ES-I3 (cell line): ENCODE results near the gene PHF2.

Experiments
- H3K36me3 ChIP-seq: 2 replicates; pipeline ENCODE4 v1.6.1; 2013; ENCODE audit warnings: mild to moderate bottlenecking, low read length, control low read depth, moderate library complexity; ENCODE audit not compliant: insufficient read depth
- H3K4me1 ChIP-seq: 2 replicates; pipeline ENCODE4 v1.6.1; 2013; ENCODE audit warnings: mild to moderate bottlenecking, control low read depth, low read length; ENCODE audit not compliant: insufficient read depth
- H3K9ac ChIP-seq: 2 replicates; pipeline ENCODE4 v1.6.1; 2013; ENCODE audit warnings: low read depth, mild to moderate bottlenecking, low read length, moderate library complexity
- H3K9me3 ChIP-seq: 2 replicates; pipeline ENCODE4 v1.6.1; 2013; ENCODE audit warnings: mild to moderate bottlenecking, low read length, moderate library complexity; ENCODE audit not compliant: control insufficient read depth, insufficient read depth

The PHF2 gene

DNA sequence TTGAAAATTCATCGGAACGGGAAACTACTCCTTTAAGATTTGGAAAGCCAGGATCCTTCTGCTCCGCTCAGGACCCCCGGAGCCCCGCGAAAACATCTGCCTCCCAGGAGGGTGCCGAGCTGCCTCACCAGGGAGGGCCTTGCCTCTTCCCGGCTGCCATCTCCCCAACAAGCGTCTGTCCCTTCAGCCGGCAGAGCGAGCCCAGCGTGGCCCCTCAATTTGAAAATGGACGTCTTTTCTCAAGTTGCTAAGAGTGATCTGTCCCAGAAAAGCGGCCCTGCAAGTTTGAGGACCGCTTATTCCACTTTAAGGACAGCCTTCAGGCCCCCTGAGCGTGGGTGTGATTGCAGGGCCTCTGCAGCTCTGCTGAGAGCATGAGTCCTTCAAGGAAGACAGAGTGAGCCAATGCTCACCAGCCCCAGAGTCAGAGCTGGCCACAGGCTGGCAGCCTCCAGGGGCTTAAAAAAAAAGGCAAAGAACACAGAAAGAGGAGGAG, 101.3 kb downstream of the PHF2 start:
- Histone ChIP-seq H3K4me1 (no peaks in the 10 kb centered on the region; the same call in 1 of the 2 replicates), H3K9ac (no peak overlapping the region), H3K9me3 (no peaks in the 10 kb centered on the region), H3K36me3 (no peaks in the 10 kb centered on the region)

DNA sequence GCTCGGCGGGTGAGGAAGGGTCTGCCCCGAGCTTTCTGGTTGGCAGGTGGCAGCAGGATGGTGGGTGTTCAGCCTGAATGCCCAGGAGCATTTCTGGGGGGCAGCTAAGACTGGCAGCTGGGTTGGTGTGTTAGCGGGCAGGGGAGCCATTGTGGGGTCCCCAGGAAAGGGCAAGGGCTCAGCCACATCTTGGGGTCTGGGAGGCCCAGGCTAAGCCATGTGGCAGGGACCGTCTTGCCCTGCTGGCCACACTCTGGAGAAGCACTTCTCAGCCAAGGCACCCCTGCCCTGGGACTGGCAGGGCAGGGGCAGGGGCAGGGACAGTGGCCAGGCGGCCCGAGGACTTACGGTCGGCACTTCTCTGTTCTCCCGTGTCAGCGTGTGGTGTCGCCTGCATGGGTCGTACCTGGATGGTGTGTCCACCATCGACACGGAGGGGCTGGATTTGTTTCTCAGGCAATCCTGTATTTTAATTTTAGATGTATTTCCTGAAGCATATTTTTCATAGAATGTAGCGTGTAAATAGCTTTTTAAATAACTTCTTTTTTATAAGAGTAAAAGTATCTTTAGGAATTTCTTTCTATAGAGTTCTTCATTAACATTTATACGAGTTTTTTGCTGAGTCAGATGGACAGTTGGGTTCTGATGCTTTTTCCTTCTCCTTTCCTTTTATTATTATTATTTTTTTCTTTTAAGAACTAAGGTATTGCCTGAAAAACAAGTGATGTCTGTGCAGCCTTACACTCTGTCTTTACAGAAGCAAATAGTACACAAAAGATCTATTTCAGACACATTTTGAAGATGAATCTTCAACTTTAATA, 102.0 kb downstream of the PHF2 start:
- Histone ChIP-seq H3K36me3 (no peaks in the 10 kb centered on the region), H3K4me1 (no peaks in the 10 kb centered on the region; the same call in 1 of the 2 replicates), H3K9ac (no peak overlapping the region), H3K9me3 (no peaks in the 10 kb centered on the region)

DNA sequence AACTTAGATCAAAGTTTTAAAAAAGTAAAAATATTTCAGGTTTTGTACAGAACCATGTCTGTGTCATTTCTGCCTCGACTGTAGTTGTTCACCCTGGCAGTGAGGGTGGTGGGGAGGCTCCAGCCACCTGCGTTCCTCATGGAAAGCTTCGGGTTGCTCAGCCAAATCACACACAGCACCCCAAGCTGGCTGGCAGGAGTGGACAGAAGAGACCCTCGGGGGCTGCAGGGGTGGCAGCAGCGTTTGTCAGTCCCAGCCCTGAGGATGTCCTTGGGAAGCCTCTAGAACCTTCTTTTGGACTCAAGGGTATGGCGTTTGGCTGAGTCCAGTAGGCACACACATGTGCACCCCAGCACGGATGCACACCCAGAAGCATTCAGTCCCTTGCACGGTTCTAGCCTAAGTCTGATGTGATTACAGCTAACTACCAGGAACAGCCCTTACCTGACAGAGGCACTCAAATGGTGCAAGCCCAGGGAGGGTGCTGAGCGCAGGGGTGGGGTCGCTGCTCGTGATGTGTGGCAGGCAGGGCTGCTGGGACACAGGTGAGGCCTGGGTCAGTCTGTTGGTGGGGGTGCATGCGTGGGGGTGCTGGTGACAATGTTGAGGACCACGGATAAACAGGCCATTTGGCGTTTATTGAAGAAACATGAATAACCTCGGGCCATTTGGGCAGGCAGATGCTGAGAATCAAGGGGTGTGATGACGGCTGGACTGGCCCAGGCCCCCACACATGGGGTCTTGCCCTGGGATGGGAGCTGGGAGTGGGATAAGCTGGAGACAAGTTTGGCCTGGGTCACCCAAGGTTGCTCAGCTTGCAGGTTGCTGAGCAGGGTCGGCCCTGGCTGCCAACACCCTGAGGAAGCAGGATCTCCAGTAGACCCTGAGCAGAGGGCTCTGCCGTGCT, 103.4 kb downstream of the PHF2 start:
- Histone ChIP-seq H3K4me1 (no peaks in the 10 kb centered on the region; the same call in 1 of the 2 replicates), H3K9ac (no peak overlapping the region), H3K36me3 (no peaks in the 10 kb centered on the region), H3K9me3 (no peaks in the 10 kb centered on the region)

DNA sequence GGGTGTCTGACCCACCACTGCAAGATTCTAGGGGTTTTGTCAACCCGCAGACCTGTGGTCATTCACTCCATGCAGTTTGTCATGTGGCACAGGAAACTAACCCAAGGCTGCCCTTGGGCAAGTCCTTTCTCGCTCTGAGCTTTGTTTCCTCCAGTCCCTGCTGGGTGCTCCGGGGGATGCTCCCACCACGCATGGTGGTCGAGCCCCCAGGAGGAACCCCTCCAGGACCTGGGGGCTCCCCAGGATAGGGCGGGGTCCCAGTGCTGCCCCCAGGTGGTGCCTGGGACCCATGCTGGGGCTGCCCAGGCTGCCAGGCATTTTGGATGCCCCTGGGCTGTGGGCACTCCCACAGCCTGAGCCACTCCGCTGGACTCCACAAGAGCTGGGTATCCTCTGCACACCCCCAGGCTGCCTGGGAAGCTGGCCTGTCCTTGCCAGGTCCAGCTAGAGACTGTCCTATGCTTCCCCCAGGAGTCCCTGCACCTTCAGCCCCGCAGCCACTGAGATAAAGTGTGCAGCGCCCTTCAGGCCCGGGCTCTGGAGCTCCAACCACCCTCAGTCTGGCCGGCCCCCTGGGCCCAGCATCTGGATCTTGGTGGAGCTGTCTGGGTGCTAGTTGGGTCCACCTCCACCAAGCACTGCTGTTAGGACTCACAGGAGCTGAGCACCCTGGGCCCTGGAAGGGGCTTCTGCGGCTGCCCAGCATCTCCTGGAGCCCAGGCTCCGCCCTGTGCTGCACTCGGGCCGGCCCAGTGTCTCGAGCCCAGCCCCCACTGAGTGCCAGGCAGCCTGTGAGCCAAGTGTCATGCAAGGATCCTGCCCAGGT, 104.3 kb downstream of the PHF2 start:
- no peaks in the 10 kb centered on the region; the same call in 1 of the 2 replicates for H3K4me1 ChIP-seq
- H3K36me3 ChIP-seq = no peaks in the 10 kb centered on the region
- no peaks in the 10 kb centered on the region for H3K9me3 ChIP-seq
- no peak overlapping the region for H3K9ac ChIP-seq

DNA sequence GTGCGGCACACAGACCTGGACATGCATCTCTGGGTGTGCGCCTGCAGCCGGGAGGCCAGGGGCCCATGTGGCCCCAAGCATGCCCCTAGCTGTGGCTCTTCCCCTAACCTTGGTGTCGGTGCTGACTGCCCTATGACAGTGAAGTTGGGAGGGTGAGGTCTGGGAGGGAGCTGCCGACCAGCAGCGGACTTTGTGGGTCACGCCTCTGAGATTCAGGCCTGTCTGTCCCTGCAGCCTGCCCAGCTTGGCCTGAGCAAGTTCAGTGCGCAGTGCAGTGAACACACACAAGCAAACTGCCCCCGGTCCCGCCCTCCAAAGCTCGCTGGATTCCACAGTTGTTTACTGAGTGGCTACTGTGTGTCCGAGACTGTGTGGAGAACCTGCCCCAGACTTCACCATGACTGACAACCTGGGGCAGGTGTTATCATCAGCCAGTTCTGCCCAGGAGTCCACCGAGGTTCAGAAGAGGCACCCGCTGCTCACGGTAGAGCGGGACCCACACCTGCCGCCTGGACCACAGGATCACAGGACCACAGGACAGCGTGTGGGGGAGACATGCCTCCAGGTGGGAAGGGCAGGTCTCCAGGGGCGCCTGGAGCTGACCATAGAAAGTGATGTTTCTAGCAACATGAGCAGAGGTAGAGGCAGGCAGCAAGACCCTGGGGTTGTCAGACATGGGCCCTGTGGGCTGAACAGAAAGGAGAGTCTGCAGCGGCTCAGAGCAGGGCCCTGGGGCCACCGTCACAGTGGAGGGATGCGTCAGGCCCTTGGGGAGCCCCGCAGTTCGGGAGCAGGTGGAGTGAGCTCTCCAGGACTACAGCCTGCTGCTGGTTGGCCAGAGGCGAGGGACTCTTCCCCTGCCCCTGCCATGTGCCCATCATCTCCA, 105.1 kb downstream of the PHF2 start:
- Histone ChIP-seq H3K4me1 (no peaks in the 10 kb centered on the region; the same call in 1 of the 2 replicates), H3K9ac (no peak overlapping the region), H3K36me3 (no peaks in the 10 kb centered on the region), H3K9me3 (no peaks in the 10 kb centered on the region)

DNA sequence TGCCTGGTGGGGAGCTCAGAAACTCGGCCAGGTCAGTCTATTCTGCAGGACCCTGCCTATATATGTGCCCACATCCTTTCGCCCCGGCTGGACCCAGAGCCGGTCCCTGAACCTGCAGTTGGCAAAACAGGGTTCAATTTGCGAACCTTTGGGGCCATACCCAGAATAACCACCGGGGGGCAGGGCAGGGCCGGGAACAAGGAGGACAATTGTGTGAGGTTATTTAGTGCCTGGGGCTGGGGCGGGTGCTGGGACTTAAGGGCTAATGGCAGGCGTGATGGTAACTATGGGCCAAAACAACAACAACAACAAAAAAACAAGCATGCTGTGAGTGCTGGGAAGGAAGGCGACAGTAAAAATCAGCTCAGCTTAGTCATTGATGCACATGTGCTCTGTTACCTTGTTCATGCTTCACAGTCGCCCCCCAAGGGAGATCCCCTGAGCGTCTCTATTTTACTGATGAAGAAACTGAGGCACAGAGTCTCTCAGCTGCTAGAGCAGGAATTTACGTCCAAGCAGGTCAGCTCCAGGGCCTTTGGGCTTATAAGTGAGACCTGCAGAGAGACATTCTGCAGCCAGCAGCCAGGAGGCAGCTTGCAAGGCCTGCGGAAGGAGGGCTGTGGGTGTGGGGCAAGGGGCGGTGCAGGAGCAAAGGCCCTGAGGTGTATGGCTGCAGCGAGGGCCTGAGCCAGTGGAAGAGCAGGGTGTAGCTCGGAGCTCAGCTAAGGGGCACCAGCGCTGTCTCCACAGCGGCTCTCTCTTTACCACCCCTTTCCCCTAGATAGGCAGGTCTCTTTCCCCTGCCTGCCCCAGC, 106.0 kb downstream of the PHF2 start:
- no peak overlapping the region for H3K9ac ChIP-seq
- no peaks in the 10 kb centered on the region; the same call in 1 of the 2 replicates for H3K4me1 ChIP-seq
- no peaks in the 10 kb centered on the region for H3K36me3 ChIP-seq
- H3K9me3 ChIP-seq = no peaks in the 10 kb centered on the region; the same call in 1 of the 2 replicates

DNA sequence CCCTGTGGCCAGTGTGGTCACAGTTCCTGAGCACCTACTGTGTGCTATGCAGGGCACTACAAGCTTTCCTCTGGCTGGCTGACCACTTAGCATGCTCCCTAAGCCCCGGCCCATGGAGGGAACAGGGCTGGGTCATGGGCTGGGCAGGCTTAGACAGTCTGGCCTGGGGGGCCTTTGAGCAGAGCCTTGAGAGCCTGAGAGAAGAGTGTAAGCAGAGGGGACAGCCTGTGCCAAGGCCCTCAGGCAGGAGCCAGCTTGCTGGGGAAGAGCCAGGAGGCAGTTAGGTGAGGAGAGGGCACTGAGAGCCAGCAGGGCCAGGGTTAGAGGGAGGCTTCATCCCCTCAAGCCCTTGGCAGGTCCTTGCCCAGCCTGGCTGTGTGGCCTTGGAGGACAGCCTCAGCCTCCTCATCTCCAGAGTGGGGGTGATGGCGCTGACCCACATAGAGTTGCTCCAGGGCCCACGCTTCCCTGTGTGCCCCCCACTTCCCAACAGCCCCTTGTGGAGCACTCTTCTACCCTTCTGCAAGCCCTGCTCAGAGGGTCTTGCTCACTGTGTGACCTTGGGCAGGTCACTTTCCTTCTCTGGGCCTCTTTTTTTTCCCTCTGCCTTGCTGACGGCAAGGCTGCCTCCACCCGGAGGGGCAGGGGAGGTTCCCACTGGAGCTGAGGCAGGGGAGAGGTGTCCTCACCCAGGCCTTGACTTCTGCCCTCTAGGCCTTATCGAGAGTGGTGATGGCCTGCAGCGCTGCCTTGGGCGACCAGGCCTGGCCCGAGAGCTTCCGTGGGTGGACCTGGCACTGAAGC, 107.1 kb downstream of the PHF2 start:
- H3K4me1 ChIP-seq = no peaks in the 10 kb centered on the region; the same call in 1 of the 2 replicates

DNA sequence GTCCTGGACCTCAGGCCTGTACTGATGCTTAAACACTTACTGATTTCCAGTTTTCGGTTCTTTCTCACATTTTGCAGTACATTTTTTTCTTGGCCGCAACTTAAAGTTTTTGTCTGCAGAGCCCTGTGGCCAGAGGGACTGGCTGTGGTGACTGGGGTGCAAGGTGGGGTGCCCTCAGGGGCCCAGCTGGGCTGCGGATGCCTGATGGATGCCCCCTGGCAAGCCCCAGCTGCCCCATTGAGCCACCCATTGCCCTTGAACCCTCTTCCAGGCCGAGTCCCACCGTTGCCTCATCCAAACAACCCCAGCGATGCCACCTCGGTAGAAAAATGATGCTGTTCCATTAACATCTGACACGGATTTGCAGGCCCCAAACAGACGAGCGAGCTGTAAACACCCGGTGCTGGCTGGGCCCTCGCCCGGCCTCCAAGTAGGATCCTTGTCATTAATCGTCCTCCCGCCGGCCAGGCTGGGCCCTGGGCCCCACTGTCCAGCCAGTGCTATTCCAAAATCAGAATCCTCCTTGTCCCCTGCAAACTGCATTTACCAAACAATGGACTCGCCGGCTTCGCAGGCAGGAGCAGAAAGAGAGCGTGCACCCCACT, 107.9 kb downstream of the PHF2 start:
- Histone ChIP-seq H3K4me1 (no peaks in the 10 kb centered on the region; the same call in 1 of the 2 replicates), H3K9me3 (no peaks in the 10 kb centered on the region; the same call in 1 of the 2 replicates), H3K36me3 (no peaks in the 10 kb centered on the region), H3K9ac (no peak overlapping the region)

More for the DNA sequence above, 107.1 kb downstream of the PHF2 start:
- H3K36me3 ChIP-seq = no peaks in the 10 kb centered on the region
- no peak overlapping the region for H3K9ac ChIP-seq
- no peaks in the 10 kb centered on the region; the same call in 1 of the 2 replicates for H3K9me3 ChIP-seq

DNA sequence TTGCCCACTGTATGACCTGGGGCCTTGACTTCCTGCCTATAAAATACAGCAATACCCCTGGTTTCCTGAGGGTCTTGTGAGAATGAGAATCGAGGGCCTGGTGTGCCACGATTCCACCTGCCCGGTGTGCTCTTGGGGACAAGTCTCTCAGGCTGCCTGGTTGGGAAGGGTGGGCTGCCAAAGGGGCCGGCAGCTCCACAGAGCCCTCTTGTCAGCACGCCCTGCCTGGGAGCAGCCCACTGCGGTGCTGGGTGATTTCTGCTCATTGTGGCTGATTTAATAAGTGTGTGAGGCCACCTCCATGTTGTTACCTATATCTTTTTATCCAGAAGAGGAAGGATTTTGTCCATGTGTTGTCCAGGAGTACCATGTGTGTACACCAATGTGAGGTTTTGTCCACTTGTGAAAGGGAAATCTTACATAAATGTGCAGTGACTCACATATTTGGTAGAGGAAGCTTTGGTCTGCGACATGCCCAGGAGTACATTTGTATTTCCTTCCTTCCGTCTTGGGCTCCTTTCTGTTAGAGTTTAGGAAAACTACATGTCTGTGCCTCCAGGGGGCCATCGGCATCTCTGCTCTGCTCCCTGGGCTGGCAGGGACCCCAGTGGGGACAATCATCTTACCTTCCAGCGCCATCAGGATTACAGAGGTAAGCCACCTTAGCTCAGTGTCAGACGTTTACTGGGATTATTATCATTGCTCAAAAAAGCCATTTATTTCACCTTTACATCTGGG, 108.6 kb downstream of the PHF2 start:
- Histone ChIP-seq H3K4me1 (no peaks in the 10 kb centered on the region; the same call in 1 of the 2 replicates), H3K9me3 (no peaks in the 10 kb centered on the region; the same call in none of the 2 replicates), H3K9ac (no peak overlapping the region), H3K36me3 (no peaks in the 10 kb centered on the region)

DNA sequence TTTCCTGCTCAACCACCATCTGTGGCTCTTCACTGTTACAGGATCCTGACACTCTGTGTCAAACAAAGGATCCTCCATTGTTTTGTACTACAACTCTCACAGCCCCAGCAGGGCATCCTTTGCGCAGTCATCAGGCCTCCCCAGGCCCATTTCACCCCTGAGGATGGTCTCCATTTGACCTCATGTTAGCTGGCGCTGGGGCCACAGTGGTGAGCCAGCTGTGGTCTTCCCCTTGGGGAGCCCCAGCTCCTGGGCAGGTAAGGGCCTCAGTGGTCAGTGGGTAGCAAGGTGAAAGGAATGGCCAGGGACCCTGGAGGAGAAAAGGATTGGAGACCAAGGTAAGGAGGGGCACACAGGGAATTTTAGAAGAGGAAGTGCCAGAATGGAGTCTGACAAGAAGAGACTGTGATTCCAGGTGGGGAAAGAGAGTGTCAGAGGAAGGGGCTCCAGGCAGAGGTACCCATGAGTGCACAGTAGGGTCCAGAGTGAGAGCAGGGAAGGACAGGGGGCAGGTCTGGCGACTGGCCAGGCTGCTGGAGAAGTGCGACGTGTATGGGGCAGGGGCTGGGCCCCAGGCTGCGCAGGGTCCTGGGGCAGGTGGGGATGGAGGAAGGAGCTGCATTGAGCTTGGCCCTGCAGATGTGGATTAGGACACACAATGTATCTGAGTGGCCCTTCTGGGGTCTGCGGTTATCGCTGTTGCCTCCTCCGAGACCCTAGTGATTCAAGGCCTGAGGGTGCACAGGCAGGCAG, 109.9 kb downstream of the PHF2 start:
- no peak overlapping the region for H3K9ac ChIP-seq
- H3K9me3 ChIP-seq = peaks cover 4% of the 10 kb centered on the region
- H3K4me1 ChIP-seq = no peaks in the 10 kb centered on the region; the same call in 1 of the 2 replicates
- H3K36me3 ChIP-seq = no peaks in the 10 kb centered on the region
